ENCODE measurements around the gene RARS1. TPM values are rescaled to one million over a fixed set of nuclear protein-coding genes. Genes with fewer than 3 reads are reported as not detected.

The RARS1 gene
- total and polyA plus RNA-seq, 9 donors = 47.7 to 92.5 (median 57.2) TPM

- WGBS (ENCODE audit: insufficient coverage) = 100% methylated on average over 3 of the region's 7 CpGs
- Histone ChIP-seq H3K36me3 (ENCODE audit: control insufficient read depth, insufficient read depth, low read length) (peaks cover 16% of the 10 kb centered on the region), H3K4me3 (ENCODE audit: low read length) (no peak overlapping the region), H3K27ac (ENCODE audit: low read length) (no peak overlapping the region), H3K27me3 (ENCODE audit: control insufficient read depth, insufficient read depth, low read length) (no peaks in the 10 kb centered on the region), H3K4me1 (ENCODE audit: control insufficient read depth, insufficient read depth, low read length) (no peaks in the 10 kb centered on the region), H3K9me3 (replicated peaks; ENCODE audit: control insufficient read depth, low read depth, low read length) (no peaks in the 10 kb centered on the region)
- no peak for DNase-seq
These were observed 63.3 kb downstream of the RARS1 start for GRCh38 chr5:168549554-168549953.

GRCh38 chr5:168550656-168551055 lies 64.4 kb downstream of the RARS1 start:
- Histone ChIP-seq H3K36me3 (ENCODE audit: control insufficient read depth, insufficient read depth, low read length) (peaks cover 16% of the 10 kb centered on the region), H3K4me1 (ENCODE audit: control insufficient read depth, insufficient read depth, low read length) (no peaks in the 10 kb centered on the region), H3K9me3 (replicated peaks; ENCODE audit: control insufficient read depth, low read depth, low read length) (no peaks in the 10 kb centered on the region), H3K27me3 (ENCODE audit: control insufficient read depth, insufficient read depth, low read length) (no peaks in the 10 kb centered on the region), H3K27ac (ENCODE audit: low read length) (no peak overlapping the region), H3K4me3 (ENCODE audit: low read length) (no peak overlapping the region)
- no peak for DNase-seq

GRCh38 chr5:168552146-168552545 lies 65.9 kb downstream of the RARS1 start:
- H3K27ac ChIP-seq (ENCODE audit: low read length) = no peak overlapping the region

GRCh38 chr5:168553377-168554130 lies 67.3 kb downstream of the RARS1 start:
- Histone ChIP-seq H3K9me3 (replicated peaks; ENCODE audit: control insufficient read depth, low read depth, low read length) (no peaks in the 10 kb centered on the region), H3K27me3 (ENCODE audit: control insufficient read depth, insufficient read depth, low read length) (no peaks in the 10 kb centered on the region), H3K27ac (ENCODE audit: low read length) (no peak overlapping the region), H3K4me3 (ENCODE audit: low read length) (no peak overlapping the region), H3K4me1 (ENCODE audit: control insufficient read depth, insufficient read depth, low read length) (no peaks in the 10 kb centered on the region), H3K36me3 (ENCODE audit: control insufficient read depth, insufficient read depth, low read length) (peaks cover 25% of the 10 kb centered on the region)
- no CpG with 5 or more reads among the region's 2 CpGs for WGBS (ENCODE audit: insufficient coverage)
- no peak for DNase-seq

More at GRCh38 chr5:168552146-168552545, 65.9 kb downstream of the RARS1 start:
- Histone ChIP-seq H3K36me3 (ENCODE audit: control insufficient read depth, insufficient read depth, low read length) (peaks cover 23% of the 10 kb centered on the region), H3K9me3 (replicated peaks; ENCODE audit: control insufficient read depth, low read depth, low read length) (no peaks in the 10 kb centered on the region), H3K27me3 (ENCODE audit: control insufficient read depth, insufficient read depth, low read length) (no peaks in the 10 kb centered on the region), H3K4me1 (ENCODE audit: control insufficient read depth, insufficient read depth, low read length) (no peaks in the 10 kb centered on the region), H3K4me3 (ENCODE audit: low read length) (no peak overlapping the region)
- peak; percentile 66 for DNase-seq
- no CpG with 5 or more reads among the region's 1 CpG for WGBS (ENCODE audit: insufficient coverage)

GRCh38 chr5:168557389-168557788 lies 71.1 kb downstream of the RARS1 start:
- H3K4me3 ChIP-seq (ENCODE audit: low read length) = no peak overlapping the region
- no peaks in the 10 kb centered on the region for H3K4me1 ChIP-seq (ENCODE audit: control insufficient read depth, insufficient read depth, low read length)
- no peak overlapping the region for H3K27ac ChIP-seq (ENCODE audit: low read length)
- H3K9me3 ChIP-seq (replicated peaks; ENCODE audit: control insufficient read depth, low read depth, low read length) = no peaks in the 10 kb centered on the region
- peaks cover 33% of the 10 kb centered on the region for H3K36me3 ChIP-seq (ENCODE audit: control insufficient read depth, insufficient read depth, low read length)
- DNase-seq = no peak
- no peaks in the 10 kb centered on the region for H3K27me3 ChIP-seq (ENCODE audit: control insufficient read depth, insufficient read depth, low read length)
- no CpG with 5 or more reads among the region's 2 CpGs for WGBS (ENCODE audit: insufficient coverage)

- no peaks in the 10 kb centered on the region for H3K9me3 ChIP-seq (replicated peaks; ENCODE audit: control insufficient read depth, low read depth, low read length)
- H3K4me1 ChIP-seq (ENCODE audit: control insufficient read depth, insufficient read depth, low read length) = no peaks in the 10 kb centered on the region
- H3K4me3 ChIP-seq (ENCODE audit: low read length) = no peak overlapping the region
- WGBS (ENCODE audit: insufficient coverage) = 88% methylated on average over 2 of the region's 2 CpGs
- no peak for DNase-seq
- peaks cover 30% of the 10 kb centered on the region for H3K36me3 ChIP-seq (ENCODE audit: control insufficient read depth, insufficient read depth, low read length)
- no peaks in the 10 kb centered on the region for H3K27me3 ChIP-seq (ENCODE audit: control insufficient read depth, insufficient read depth, low read length)
- H3K27ac ChIP-seq (ENCODE audit: low read length) = no peak overlapping the region
These were observed 76.0 kb downstream of the RARS1 start for GRCh38 chr5:168562279-168562678.

- no CpG with 5 or more reads among the region's 1 CpG for WGBS (ENCODE audit: insufficient coverage)
These were observed 77.7 kb downstream of the RARS1 start for GRCh38 chr5:168563959-168564358.

GRCh38 chr5:168568738-168569137 lies 82.5 kb downstream of the RARS1 start:
- WGBS (ENCODE audit: insufficient coverage) = 96% methylated on average over 3 of the region's 6 CpGs
- Histone ChIP-seq H3K27me3 (ENCODE audit: control insufficient read depth, insufficient read depth, low read length) (no peaks in the 10 kb centered on the region), H3K36me3 (ENCODE audit: control insufficient read depth, insufficient read depth, low read length) (peaks cover 27% of the 10 kb centered on the region), H3K4me3 (ENCODE audit: low read length) (no peak overlapping the region), H3K4me1 (ENCODE audit: control insufficient read depth, insufficient read depth, low read length) (no peaks in the 10 kb centered on the region), H3K27ac (ENCODE audit: low read length) (no peak overlapping the region), H3K9me3 (replicated peaks; ENCODE audit: control insufficient read depth, low read depth, low read length) (no peaks in the 10 kb centered on the region)
- DNase-seq = no peak

More at GRCh38 chr5:168563959-168564358, 77.7 kb downstream of the RARS1 start:
- Histone ChIP-seq H3K4me3 (ENCODE audit: low read length) (no peak overlapping the region), H3K27me3 (ENCODE audit: control insufficient read depth, insufficient read depth, low read length) (no peaks in the 10 kb centered on the region), H3K4me1 (ENCODE audit: control insufficient read depth, insufficient read depth, low read length) (no peaks in the 10 kb centered on the region), H3K27ac (ENCODE audit: low read length) (no peak overlapping the region), H3K9me3 (replicated peaks; ENCODE audit: control insufficient read depth, low read depth, low read length) (no peaks in the 10 kb centered on the region), H3K36me3 (ENCODE audit: control insufficient read depth, insufficient read depth, low read length) (peaks cover 31% of the 10 kb centered on the region)
- DNase-seq = no peak

Other genes starting within 250 kb of the RARS1 start
- gene WWC1, start 194.8 kb upstream of the RARS1 start, total RNA-seq = 0.89 TPM
- gene WWC1, start 194.8 kb upstream of the RARS1 start, polyA plus RNA-seq (ENCODE audit: insufficient read depth in 1 of 8, insufficient read length in 8 of 8, low replicate concordance in 1 of 8) = 1 to 10 TPM in 4 of 8 donors, under 1 TPM in 4; 0.46 to 5.7 (median 1.2) TPM
- gene FBLL1, start 42.8 kb downstream of the RARS1 start, total RNA-seq = 0.62 TPM
- 1 to 10 TPM in 4 of 8 donors, under 1 TPM in 4; 0.47 to 1.9 (median 0.92) TPM for gene FBLL1, start 42.8 kb downstream of the RARS1 start, polyA plus RNA-seq (ENCODE audit: insufficient read depth in 1 of 8, insufficient read length in 8 of 8, low replicate concordance in 1 of 8)
- gene PANK3, start 92.9 kb downstream of the RARS1 start, total RNA-seq = 42.5 TPM
- 10 to 100 TPM; 21.4 to 40.9 (median 35.9) TPM for gene PANK3, start 92.9 kb downstream of the RARS1 start, polyA plus RNA-seq (ENCODE audit: insufficient read depth in 1 of 8, insufficient read length in 8 of 8, low replicate concordance in 1 of 8)

All from muscle of leg (tissue), 11 donors.